Measurements from ENCODE around the gene WDR17. TPM values are rescaled to one million over a fixed set of nuclear protein-coding genes. Genes with fewer than 3 reads are reported as not detected.

Gene WDR17
- total RNA-seq, 4 donors from 2014 or later, result 4.0 to 14.6 (median 4.7) TPM

GRCh38 chr4:176042195-176042594 lies 23.4 kb upstream of the WDR17 start:
- Histone ChIP-seq H3K9me3 (no peaks in the 10 kb centered on the region), H3K4me3 (no peak overlapping the region), H3K4me1 (peaks cover 0 to 8% (median 0%) of the 10 kb centered on the region in 3 donors), H3K36me3 (no peaks in the 10 kb centered on the region), H3K27ac (no peak overlapping the region), H3K27me3 (no peaks in the 10 kb centered on the region)
- no peak for ATAC-seq
- no peak for TF ChIP-seq POLR2AphosphoS5 (IDR thresholded peaks at IDR 0.05)
- TF ChIP-seq EP300 (IDR thresholded peaks at IDR 0.05), result no peak
- no peak for TF ChIP-seq POLR2A (IDR thresholded peaks at IDR 0.05)
- TF ChIP-seq CTCF (IDR thresholded peaks at IDR 0.05), result no peak

- Histone ChIP-seq H3K36me3 (no peaks in the 10 kb centered on the region), H3K27ac (no peak overlapping the region), H3K9me3 (no peaks in the 10 kb centered on the region), H3K4me1 (peaks cover 0 to 8% (median 0%) of the 10 kb centered on the region in 3 donors), H3K27me3 (no peaks in the 10 kb centered on the region), H3K4me3 (no peak overlapping the region)
- peak; percentile 28 for ATAC-seq
- 67% methylated on average over 7 of the region's 9 CpGs; no CpG with 5 or more reads in 1 of the 2 donors for WGBS, 2 donors (ENCODE audit: low coverage in 1 of 2)
- TF ChIP-seq POLR2AphosphoS5 (IDR thresholded peaks at IDR 0.05) (no peak), EP300 (IDR thresholded peaks at IDR 0.05) (no peak), CTCF (IDR thresholded peaks at IDR 0.05) (no peak), POLR2A (IDR thresholded peaks at IDR 0.05) (no peak)
Observed at GRCh38 chr4:176043838-176044588, 21.6 kb upstream of the WDR17 start.

DNA sequence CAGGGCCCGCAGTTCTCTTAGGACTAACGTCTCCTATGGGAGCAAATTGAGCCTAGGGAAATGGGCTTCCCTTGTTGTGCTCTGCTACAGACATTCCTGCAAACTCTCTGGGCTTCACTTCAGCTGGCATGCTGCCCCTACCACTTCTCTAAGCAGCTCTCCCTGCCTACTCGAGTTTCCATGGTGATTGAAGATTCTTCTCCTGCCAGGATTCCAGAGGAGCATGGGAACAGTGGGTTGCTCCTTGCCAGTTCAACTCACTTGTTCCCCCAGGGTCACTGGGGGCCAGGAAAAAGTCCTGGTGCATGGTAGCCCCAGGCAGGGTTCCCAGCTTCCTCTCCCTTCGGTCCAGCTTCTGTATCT lies 21.1 kb upstream of the WDR17 start:
- TF ChIP-seq CTCF (IDR thresholded peaks at IDR 0.05), result no peak
- TF ChIP-seq POLR2A (IDR thresholded peaks at IDR 0.05), result no peak
- no peak for TF ChIP-seq POLR2AphosphoS5 (IDR thresholded peaks at IDR 0.05)
- TF ChIP-seq EP300 (IDR thresholded peaks at IDR 0.05), result no peak
- WGBS, 2 donors (ENCODE audit: low coverage in 1 of 2), result 56% methylated on average over 2 of the region's 4 CpGs; no CpG with 5 or more reads in 1 of the 2 donors
- Histone ChIP-seq H3K27ac (no peak overlapping the region), H3K4me3 (no peak overlapping the region), H3K27me3 (no peaks in the 10 kb centered on the region), H3K4me1 (peaks cover 0 to 8% (median 0%) of the 10 kb centered on the region in 3 donors), H3K9me3 (no peaks in the 10 kb centered on the region), H3K36me3 (no peaks in the 10 kb centered on the region)
- no peak for ATAC-seq

GRCh38 chr4:176048631-176049030 lies 17.0 kb upstream of the WDR17 start:
- Histone ChIP-seq H3K4me1 (peaks cover 0 to 8% (median 0%) of the 10 kb centered on the region in 3 donors), H3K36me3 (no peaks in the 10 kb centered on the region), H3K4me3 (no peak overlapping the region), H3K9me3 (no peaks in the 10 kb centered on the region), H3K27me3 (no peaks in the 10 kb centered on the region), H3K27ac (no peak overlapping the region)
- no peak for TF ChIP-seq EP300 (IDR thresholded peaks at IDR 0.05)
- no peak for TF ChIP-seq POLR2AphosphoS5 (IDR thresholded peaks at IDR 0.05)
- no peak for TF ChIP-seq CTCF (IDR thresholded peaks at IDR 0.05)
- TF ChIP-seq POLR2A (IDR thresholded peaks at IDR 0.05), result no peak
- ATAC-seq, result no peak
- WGBS, 2 donors (ENCODE audit: low coverage in 1 of 2), result 87 to 88% methylated on average over 4 of the region's 4 CpGs

GRCh38 chr4:176052744-176053143 lies 12.9 kb upstream of the WDR17 start:
- TF ChIP-seq POLR2AphosphoS5 (IDR thresholded peaks at IDR 0.05) (no peak), POLR2A (IDR thresholded peaks at IDR 0.05) (no peak), EP300 (IDR thresholded peaks at IDR 0.05) (no peak), CTCF (IDR thresholded peaks at IDR 0.05) (no peak)
- Histone ChIP-seq H3K4me3 (no peak overlapping the region), H3K27me3 (no peaks in the 10 kb centered on the region), H3K4me1 (no peaks in the 10 kb centered on the region), H3K36me3 (no peaks in the 10 kb centered on the region), H3K9me3 (no peaks in the 10 kb centered on the region), H3K27ac (no peak overlapping the region)
- WGBS, 2 donors (ENCODE audit: low coverage in 1 of 2), result 52 to 78% methylated on average over 6 of the region's 6 CpGs
- no peak for ATAC-seq

Data from gastroesophageal sphincter (tissue), 4 donors.